ENCODE measurements around the gene TRIL.

GRCh38 chr7:28942168-28942567, 16.0 kb downstream of the TRIL start:
- TF ChIP-seq E2F4 (CRISPR knock-in tag; IDR thresholded peaks at IDR 0.05; ENCODE audit: borderline replicate concordance, low read depth): no peak
- no peak for TF ChIP-seq EMX1 (CRISPR knock-in tag; IDR thresholded peaks at IDR 0.05)
- TF ChIP-seq CTCF (IDR thresholded peaks at IDR 0.05): no peak
- TF ChIP-seq PRRX2 (CRISPR knock-in tag; IDR thresholded peaks at IDR 0.05): no peak
- no peak for TF ChIP-seq CREB1 (CRISPR knock-in tag; IDR thresholded peaks at IDR 0.05)
- no peak for TF ChIP-seq GABPB1 (CRISPR knock-in tag; IDR thresholded peaks at IDR 0.05)
- no peak for TF ChIP-seq HMGA2 (CRISPR knock-in tag; IDR thresholded peaks at IDR 0.05)
- TF ChIP-seq JUN (CRISPR knock-in tag; IDR thresholded peaks at IDR 0.05): no peak
- no peak for TF ChIP-seq NFYB (CRISPR knock-in tag; conservative IDR thresholded peaks at IDR 0.05; ENCODE audit: low read depth)
- TF ChIP-seq ZNF138 (CRISPR knock-in tag; conservative IDR thresholded peaks at IDR 0.05): no peak
